ENCODE measurements around the gene TMEM120B.
"Not testable (repeated sequence)": the region's sequence is repeated elsewhere in the genome, so short reads cannot be mapped to it uniquely, and the experiment has no call there.

Gene TMEM120B

GRCh38 chr12:121709478-121709961 is 3.0 kb upstream of the TMEM120B start:
- DNase-seq = no peak

GRCh38 chr12:121711361-121712189 is 977 bp upstream of the TMEM120B start:
- DNase-seq = no peak

GRCh38 chr12:121712190-121712460 is 427 bp upstream of the TMEM120B start:
- no peak for DNase-seq

GRCh38 chr12:121713257-121713777 is 765 bp downstream of the TMEM120B start:
- no peak for DNase-seq

GRCh38 chr12:121713793-121714192 is 1.2 kb downstream of the TMEM120B start:
- no peak for DNase-seq

GRCh38 chr12:121715055-121715454 is 2.5 kb downstream of the TMEM120B start:
- not testable (repeated sequence) for DNase-seq

- DNase-seq = no peak
Observed at GRCh38 chr12:121715862-121716435, 3.4 kb downstream of the TMEM120B start.

- no peak for DNase-seq
Observed at GRCh38 chr12:121717041-121717699, 4.6 kb downstream of the TMEM120B start.

- DNase-seq = peak; percentile 84
Observed at GRCh38 chr12:121718653-121719239, 6.2 kb downstream of the TMEM120B start.

- no peak for DNase-seq
Observed at GRCh38 chr12:121719926-121720414, 7.4 kb downstream of the TMEM120B start.

GRCh38 chr12:121720762-121721161 is 8.2 kb downstream of the TMEM120B start:
- no peak for DNase-seq

- no peak for DNase-seq
Observed at GRCh38 chr12:121722511-121722910, 10.0 kb downstream of the TMEM120B start.

GRCh38 chr12:121723200-121723599 is 10.6 kb downstream of the TMEM120B start:
- no peak for DNase-seq

- no peak for DNase-seq
Observed at GRCh38 chr12:121724925-121725324, 12.4 kb downstream of the TMEM120B start.

GRCh38 chr12:121725423-121725822 is 12.9 kb downstream of the TMEM120B start:
- DNase-seq = no peak

- DNase-seq = no peak
Observed at GRCh38 chr12:121729021-121729420, 16.5 kb downstream of the TMEM120B start.

- DNase-seq = no peak
Observed at GRCh38 chr12:121731473-121731872, 18.9 kb downstream of the TMEM120B start.

GRCh38 chr12:121733849-121734248 is 21.3 kb downstream of the TMEM120B start:
- no peak for DNase-seq

GRCh38 chr12:121738340-121738858 is 25.8 kb downstream of the TMEM120B start:
- no peak for DNase-seq

- peak; percentile 86 for DNase-seq
Observed at GRCh38 chr12:121740847-121741246, 28.3 kb downstream of the TMEM120B start.

- DNase-seq = no peak
Observed at GRCh38 chr12:121741743-121742142, 29.2 kb downstream of the TMEM120B start.

GRCh38 chr12:121745545-121745944 is 33.0 kb downstream of the TMEM120B start:
- DNase-seq = not testable (repeated sequence)

GRCh38 chr12:121748218-121748570 is 35.6 kb downstream of the TMEM120B start:
- DNase-seq = no peak

Data from NCI-H1694 (cell line).